ENCODE measurements around the gene ID3.
A peak's percentile ranks its signal among the peaks of the same experiment; 100 is the strongest.

Gene ID3

DNA sequence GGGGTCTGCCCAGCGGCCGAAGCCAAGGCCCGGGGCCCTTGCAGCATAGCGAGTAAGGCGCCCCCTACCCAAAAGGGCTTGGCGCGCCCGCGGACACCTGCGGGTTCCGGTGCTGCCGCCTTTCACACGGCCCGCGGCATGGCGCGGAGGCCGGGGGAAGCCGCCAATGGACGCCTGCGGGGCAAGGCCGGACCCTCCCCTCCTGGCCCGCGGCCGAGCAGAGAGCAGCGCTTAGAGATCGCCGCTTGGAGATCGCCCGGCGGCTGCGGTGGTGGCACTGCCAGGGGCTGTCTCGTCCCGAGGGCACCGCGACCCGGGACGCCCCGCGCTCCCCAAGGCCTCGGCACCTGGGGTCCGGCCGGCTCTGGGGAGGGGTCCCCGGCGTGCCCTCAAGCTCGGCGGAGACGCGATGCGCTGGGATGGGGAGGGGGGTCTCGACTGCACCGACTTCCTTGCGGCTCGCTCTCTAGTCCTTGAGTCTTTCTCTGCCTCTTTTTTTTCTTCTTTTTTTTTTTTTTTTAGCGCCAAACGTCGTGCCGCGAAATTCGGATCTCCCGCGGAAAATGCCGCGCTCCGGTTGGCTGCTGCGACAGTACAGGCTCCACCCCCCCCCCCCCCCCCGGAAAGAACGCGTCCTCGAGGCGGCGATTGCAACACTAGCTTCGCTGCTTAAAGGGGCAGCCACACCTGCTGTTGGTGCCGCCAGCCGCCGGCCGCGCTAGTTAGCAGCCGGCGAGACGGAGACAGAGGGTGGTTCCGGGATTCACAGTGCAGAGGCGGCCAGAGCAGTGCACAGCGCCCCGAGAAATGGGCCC, 28.3 kb downstream of the ID3 start, which contains the start of gene E2F2:
Gene E2F2, minus strand, starts transcription at position 487 of the 815 bp plus-strand sequence. Its CDS starts 440 bp downstream, at position 47.
- Histone ChIP-seq H3K36me3 (ENCODE audit: control insufficient read depth, insufficient read depth, low read length) (no peaks in the 10 kb centered on the region), H3K9me3 (ENCODE audit: control insufficient read depth, insufficient read depth, low read length) (no peaks in the 10 kb centered on the region), H3K27me3 (ENCODE audit: control insufficient read depth, insufficient read depth, low read length) (peaks cover 5% of the 10 kb centered on the region; the same call in 1 of the 2 replicates), H3K4me1 (ENCODE audit: control insufficient read depth, insufficient read depth, low read length) (peaks cover 4% of the 10 kb centered on the region; the same call in 1 of the 2 replicates), H3K4me3 (ENCODE audit: low read length) (peak within 1 kb of the TSS; percentile 52; the same call in 1 of the 2 replicates), H3K27ac (ENCODE audit: low read length) (no peak within 1 kb of the TSS)
- WGBS (ENCODE audit: insufficient coverage, insufficient read length) = no CpG with 5 or more reads among the region's 85 CpGs
- no peak for DNase-seq (ENCODE audit: low read depth, low spot score)

DNA sequence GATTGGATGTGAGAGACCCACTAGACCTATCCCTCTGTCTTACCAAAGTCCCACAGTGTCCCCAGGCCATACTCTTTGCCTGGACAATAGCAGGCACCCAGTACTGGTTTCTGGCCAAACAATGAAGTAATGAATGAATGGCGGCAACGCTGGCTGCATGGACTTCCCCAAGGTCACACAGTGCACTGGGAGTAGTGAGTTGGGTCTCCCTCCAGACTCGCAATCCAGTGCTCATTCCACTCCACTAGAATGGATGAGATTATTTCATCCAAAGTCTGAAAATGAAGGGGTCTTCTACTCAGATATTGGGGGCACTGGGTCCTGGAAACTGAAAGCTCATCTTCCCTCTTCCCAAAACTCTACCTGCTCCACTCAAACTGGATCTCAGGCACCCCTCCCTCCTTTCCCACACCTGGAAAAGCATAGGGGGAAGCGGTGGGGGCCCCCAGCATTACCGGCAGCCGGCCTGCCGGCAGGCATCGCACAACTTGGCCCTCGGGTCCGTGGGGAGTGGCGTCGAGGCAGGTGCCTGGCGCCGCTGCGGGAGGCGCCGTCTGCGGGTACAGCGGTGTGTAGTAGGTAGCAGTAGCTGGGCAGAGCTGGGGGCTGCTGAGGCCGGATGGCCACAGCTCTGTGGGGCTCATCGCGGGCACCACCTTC, 29.1 kb downstream of the ID3 start:
- no CpG with 5 or more reads among the region's 22 CpGs for WGBS (ENCODE audit: insufficient coverage, insufficient read length)
- no peak overlapping the region for H3K27ac ChIP-seq (ENCODE audit: low read length)
- no peaks in the 10 kb centered on the region for H3K36me3 ChIP-seq (ENCODE audit: control insufficient read depth, insufficient read depth, low read length)
- no peak for DNase-seq (ENCODE audit: low read depth, low spot score)
- H3K9me3 ChIP-seq (ENCODE audit: control insufficient read depth, insufficient read depth, low read length) = no peaks in the 10 kb centered on the region
- H3K4me1 ChIP-seq (ENCODE audit: control insufficient read depth, insufficient read depth, low read length) = peaks cover 5% of the 10 kb centered on the region; the same call in 1 of the 2 replicates
- peaks cover 5% of the 10 kb centered on the region; the same call in 1 of the 2 replicates for H3K27me3 ChIP-seq (ENCODE audit: control insufficient read depth, insufficient read depth, low read length)
- H3K4me3 ChIP-seq (ENCODE audit: low read length) = peak overlapping the region; percentile 52; the same call in 1 of the 2 replicates

DNA sequence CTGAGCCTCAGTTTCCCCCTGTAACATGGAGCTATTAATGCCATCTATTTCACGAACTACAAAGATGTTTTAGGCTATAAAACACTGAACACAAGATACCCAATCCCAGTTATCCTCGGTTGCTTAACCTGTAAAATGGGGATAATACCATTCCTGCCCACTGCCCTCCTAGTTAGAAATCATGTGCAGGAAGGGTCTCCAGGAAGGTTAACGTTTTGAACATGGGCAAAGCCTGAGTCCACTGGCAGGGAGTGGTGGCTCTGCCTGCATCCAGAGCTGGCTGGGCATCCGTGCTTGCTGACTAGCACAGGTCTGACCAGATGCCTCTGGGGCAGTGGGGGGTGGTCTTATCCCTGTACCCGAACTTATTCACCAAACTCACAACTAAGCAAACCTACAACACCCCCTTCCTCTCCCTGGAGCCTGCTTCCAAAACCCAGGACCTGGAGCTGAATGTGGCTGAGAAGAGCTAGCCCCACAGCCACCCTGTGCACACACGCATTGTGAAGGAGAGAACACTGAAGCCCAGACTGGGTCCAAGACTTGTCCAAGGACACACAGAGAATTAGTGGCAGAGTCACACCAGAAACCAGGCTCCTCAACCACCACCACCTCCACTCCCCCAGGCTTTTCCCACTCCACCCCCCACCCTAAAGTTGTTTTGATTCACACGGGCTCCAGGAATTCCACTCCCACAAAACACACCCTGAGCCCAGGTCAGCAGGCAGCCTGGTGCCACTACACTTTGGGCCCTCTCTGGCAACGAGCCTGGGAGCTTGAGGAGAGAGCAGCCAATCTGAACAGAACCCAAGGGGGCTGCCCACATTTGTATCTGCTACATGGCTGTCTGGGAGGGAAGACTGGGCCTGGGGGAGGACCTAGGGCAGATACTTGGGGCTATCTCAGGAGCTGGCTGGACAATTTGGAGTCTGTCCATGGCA, 29.9 kb downstream of the ID3 start:
- no peaks in the 10 kb centered on the region for H3K9me3 ChIP-seq (ENCODE audit: control insufficient read depth, insufficient read depth, low read length)
- peaks cover 6% of the 10 kb centered on the region; the same call in 1 of the 2 replicates for H3K4me1 ChIP-seq (ENCODE audit: control insufficient read depth, insufficient read depth, low read length)
- H3K4me3 ChIP-seq (ENCODE audit: low read length) = no peak overlapping the region
- DNase-seq (ENCODE audit: low read depth, low spot score) = no peak
- peaks cover 5% of the 10 kb centered on the region; the same call in 1 of the 2 replicates for H3K27me3 ChIP-seq (ENCODE audit: control insufficient read depth, insufficient read depth, low read length)
- H3K36me3 ChIP-seq (ENCODE audit: control insufficient read depth, insufficient read depth, low read length) = no peaks in the 10 kb centered on the region
- H3K27ac ChIP-seq (ENCODE audit: low read length) = no peak overlapping the region
- no CpG with 5 or more reads among the region's 8 CpGs for WGBS (ENCODE audit: insufficient coverage, insufficient read length)

DNA sequence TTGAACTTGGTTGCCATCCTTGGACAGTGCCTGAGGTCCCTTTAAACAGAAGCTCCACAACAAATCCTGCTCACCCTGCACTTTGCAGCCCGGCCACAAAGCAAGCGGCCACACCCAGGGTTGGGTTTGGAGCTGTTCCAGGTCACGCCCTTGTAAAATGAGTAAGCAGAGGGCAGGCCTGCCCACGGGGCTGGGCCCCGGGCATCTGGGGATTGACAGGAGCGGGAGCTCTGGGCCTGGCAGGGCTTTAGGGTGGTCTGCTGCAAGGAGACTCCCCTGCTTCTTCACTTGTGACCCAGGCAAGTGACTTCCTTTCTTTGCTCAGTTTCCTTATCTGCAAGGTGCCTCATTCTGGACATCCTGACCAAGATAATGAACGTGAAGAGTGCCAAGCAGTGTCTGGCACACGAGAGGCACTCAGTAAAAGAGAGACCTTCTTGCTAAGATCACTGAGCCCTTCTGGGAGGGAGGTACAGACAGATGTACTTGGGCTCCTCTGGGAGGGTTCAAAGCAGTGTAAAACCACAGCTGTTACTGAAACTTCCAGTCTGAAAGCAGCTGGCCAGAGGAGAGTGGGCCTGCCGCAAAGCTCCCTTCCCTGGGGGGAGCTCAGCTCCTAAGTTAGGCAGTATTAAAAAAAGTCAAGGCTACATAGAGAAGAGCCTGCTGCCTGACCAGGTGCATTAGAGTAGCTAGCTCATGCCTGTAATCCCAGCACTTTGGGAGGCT, 30.9 kb downstream of the ID3 start:
- Histone ChIP-seq H3K27ac (ENCODE audit: low read length) (no peak overlapping the region), H3K4me3 (ENCODE audit: low read length) (no peak overlapping the region), H3K36me3 (ENCODE audit: control insufficient read depth, insufficient read depth, low read length) (no peaks in the 10 kb centered on the region), H3K4me1 (ENCODE audit: control insufficient read depth, insufficient read depth, low read length) (peaks cover 6% of the 10 kb centered on the region; the same call in 1 of the 2 replicates), H3K9me3 (ENCODE audit: control insufficient read depth, insufficient read depth, low read length) (no peaks in the 10 kb centered on the region), H3K27me3 (ENCODE audit: control insufficient read depth, insufficient read depth, low read length) (peaks cover 5% of the 10 kb centered on the region; the same call in 1 of the 2 replicates)
- no CpG with 5 or more reads among the region's 9 CpGs for WGBS (ENCODE audit: insufficient coverage, insufficient read length)
- DNase-seq (ENCODE audit: low read depth, low spot score) = no peak

DNA sequence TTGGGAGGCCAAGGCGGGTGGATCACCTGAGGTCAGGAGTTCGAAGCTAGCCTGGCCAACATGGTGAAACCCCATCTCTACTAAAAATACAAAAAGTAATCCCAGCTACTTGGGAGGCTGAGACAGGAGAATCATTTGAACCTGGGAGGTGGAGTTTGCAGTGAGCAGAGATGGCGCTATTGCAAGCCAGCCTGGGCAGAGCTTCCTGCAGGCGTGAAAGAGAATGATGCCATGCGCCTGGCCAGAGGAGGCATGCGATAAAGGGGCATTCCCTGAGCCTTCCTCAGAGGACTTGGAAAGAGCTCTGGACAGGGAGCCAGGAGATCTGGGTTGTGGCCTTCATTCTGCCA, 31.4 kb downstream of the ID3 start:
- WGBS (ENCODE audit: insufficient coverage, insufficient read length) = no CpG with 5 or more reads among the region's 6 CpGs

DNA sequence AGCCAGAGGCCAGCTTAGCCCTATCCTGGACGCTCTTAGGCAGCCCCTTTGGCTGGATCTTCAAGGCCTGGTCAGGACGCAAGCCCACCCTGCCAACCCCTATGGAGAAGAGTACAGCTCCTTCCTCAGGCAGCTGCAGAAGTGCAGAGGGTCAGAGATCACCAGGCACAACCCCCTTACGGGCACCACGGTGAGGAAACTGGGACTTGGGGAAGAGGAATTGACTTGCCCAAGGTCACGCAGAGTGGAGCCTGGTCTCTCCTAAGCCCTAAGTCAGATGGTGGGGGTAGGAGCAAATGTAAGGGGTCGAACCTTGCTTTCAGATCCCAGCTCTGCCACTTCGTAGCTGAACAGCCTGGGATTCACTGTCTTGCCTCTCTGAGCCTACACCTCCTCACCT, 31.9 kb downstream of the ID3 start:
- no CpG with 5 or more reads among the region's 7 CpGs for WGBS (ENCODE audit: insufficient coverage, insufficient read length)
- no peaks in the 10 kb centered on the region for H3K36me3 ChIP-seq (ENCODE audit: control insufficient read depth, insufficient read depth, low read length)
- DNase-seq (ENCODE audit: low read depth, low spot score) = no peak
- peaks cover 5% of the 10 kb centered on the region; the same call in 1 of the 2 replicates for H3K27me3 ChIP-seq (ENCODE audit: control insufficient read depth, insufficient read depth, low read length)
- no peak overlapping the region for H3K27ac ChIP-seq (ENCODE audit: low read length)
- no peaks in the 10 kb centered on the region for H3K9me3 ChIP-seq (ENCODE audit: control insufficient read depth, insufficient read depth, low read length)
- peaks cover 6% of the 10 kb centered on the region; the same call in 1 of the 2 replicates for H3K4me1 ChIP-seq (ENCODE audit: control insufficient read depth, insufficient read depth, low read length)
- H3K4me3 ChIP-seq (ENCODE audit: low read length) = no peak overlapping the region

More for the DNA sequence above, 31.4 kb downstream of the ID3 start:
- Histone ChIP-seq H3K36me3 (ENCODE audit: control insufficient read depth, insufficient read depth, low read length) (no peaks in the 10 kb centered on the region), H3K27me3 (ENCODE audit: control insufficient read depth, insufficient read depth, low read length) (peaks cover 5% of the 10 kb centered on the region; the same call in 1 of the 2 replicates), H3K4me3 (ENCODE audit: low read length) (no peak overlapping the region), H3K4me1 (ENCODE audit: control insufficient read depth, insufficient read depth, low read length) (peaks cover 6% of the 10 kb centered on the region; the same call in 1 of the 2 replicates), H3K9me3 (ENCODE audit: control insufficient read depth, insufficient read depth, low read length) (no peaks in the 10 kb centered on the region), H3K27ac (ENCODE audit: low read length) (no peak overlapping the region)
- DNase-seq (ENCODE audit: low read depth, low spot score) = no peak

DNA sequence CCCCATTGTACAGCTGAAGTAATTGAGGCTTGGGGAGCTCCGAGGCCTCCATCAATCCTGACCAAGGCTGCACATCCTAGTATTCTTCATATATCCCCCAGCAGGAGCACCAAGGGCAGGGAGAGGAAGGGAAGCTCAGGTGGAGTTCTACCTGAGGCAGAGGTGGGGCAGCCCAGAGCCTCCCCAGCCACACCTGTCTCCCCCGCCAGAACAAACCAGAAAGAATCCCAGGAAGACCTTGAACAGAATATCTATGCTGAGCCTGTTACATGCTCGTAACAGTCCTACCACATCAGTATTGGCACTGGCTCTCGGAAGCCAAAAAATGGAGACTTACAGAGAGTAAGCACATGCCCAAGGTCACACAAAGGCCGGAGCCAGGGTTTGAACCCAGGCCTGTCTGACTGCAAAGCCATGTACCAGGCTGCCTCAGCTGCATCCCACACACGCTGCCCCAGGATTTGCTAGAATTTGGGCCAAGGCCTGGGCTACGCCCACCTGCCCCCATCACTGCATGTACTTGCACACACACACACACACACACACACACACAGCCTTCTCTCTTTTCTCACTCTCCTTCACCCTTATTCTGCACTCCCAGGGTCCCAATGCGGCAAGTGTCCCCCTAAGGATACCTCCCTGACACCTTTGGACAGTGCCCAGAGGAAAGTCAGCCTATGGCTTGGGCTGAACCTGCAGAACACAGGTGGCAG, 32.8 kb downstream of the ID3 start:
- Histone ChIP-seq H3K36me3 (ENCODE audit: control insufficient read depth, insufficient read depth, low read length) (no peaks in the 10 kb centered on the region), H3K9me3 (ENCODE audit: control insufficient read depth, insufficient read depth, low read length) (no peaks in the 10 kb centered on the region), H3K4me3 (ENCODE audit: low read length) (no peak overlapping the region), H3K4me1 (ENCODE audit: control insufficient read depth, insufficient read depth, low read length) (peaks cover 6% of the 10 kb centered on the region; the same call in 1 of the 2 replicates), H3K27ac (ENCODE audit: low read length) (no peak overlapping the region), H3K27me3 (ENCODE audit: control insufficient read depth, insufficient read depth, low read length) (peaks cover 5% of the 10 kb centered on the region; the same call in 1 of the 2 replicates)
- DNase-seq (ENCODE audit: low read depth, low spot score) = no peak
- WGBS (ENCODE audit: insufficient coverage, insufficient read length) = no CpG with 5 or more reads among the region's 8 CpGs

DNA sequence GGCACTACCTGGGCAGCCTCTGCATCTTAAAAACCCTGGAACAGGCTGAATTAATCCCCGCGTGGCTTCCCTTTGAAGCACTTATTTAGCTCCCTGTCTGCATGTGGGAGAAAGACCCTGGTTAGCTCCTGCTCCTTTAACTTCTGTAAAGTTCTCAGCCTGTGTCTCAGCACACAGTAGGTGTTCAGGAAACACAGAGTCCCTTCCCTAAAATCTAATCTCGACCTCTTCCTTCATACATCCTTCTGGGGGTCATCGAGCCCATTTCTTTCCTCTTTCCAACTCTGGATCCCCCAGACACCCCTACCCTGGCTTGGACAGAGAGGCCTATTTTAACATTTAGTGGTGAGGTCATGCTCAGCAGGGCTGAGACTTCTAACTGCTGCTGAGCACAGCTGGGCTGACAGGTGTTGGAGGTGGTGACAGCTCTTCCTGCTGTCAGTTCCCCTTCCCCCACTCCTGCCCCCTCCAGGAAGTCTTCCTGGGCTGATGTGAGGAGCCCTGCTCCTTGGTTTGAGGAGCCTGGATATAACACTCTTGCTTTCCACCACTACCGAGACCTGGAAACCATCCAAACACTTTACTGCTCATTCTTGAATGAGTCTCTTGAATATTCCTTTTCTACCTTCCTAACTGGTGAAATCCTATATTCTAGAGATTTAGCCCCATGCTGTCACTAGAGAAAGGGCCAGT, 33.6 kb downstream of the ID3 start:
- Histone ChIP-seq H3K9me3 (ENCODE audit: control insufficient read depth, insufficient read depth, low read length) (no peaks in the 10 kb centered on the region), H3K4me3 (ENCODE audit: low read length) (no peak overlapping the region), H3K4me1 (ENCODE audit: control insufficient read depth, insufficient read depth, low read length) (peaks cover 4% of the 10 kb centered on the region; the same call in 1 of the 2 replicates), H3K27me3 (ENCODE audit: control insufficient read depth, insufficient read depth, low read length) (peaks cover 5% of the 10 kb centered on the region; the same call in 1 of the 2 replicates), H3K27ac (ENCODE audit: low read length) (no peak overlapping the region), H3K36me3 (ENCODE audit: control insufficient read depth, insufficient read depth, low read length) (no peaks in the 10 kb centered on the region)
- no peak for DNase-seq (ENCODE audit: low read depth, low spot score)
- no CpG with 5 or more reads among the region's 5 CpGs for WGBS (ENCODE audit: insufficient coverage, insufficient read length)
